ENCODE data around the gene FLOT1.

- TF ChIP-seq CTCF (conservative IDR thresholded peaks at IDR 0.05; ENCODE audit: low read depth, low read length), result no peak
- no peak for TF ChIP-seq EZH2 (IDR thresholded peaks at IDR 0.05; ENCODE audit: borderline replicate concordance, low read depth, low read length, poor library complexity, severe bottlenecking)
Observed at GRCh38 chr6:30777155-30777485, 34.6 kb upstream of the FLOT1 start.
